Measurements from ENCODE around the gene SIL1.
"Not testable (repeated sequence)": the region's sequence is repeated elsewhere in the genome, so short reads cannot be mapped to it uniquely, and the experiment has no call there.

Gene SIL1

GRCh38 chr5:139140591-139141071 lies 57.5 kb downstream of the SIL1 start:
- no peak for DNase-seq
- ATAC-seq = no peak

- peak; percentile 57 for ATAC-seq
- DNase-seq = no peak
These were observed 59.4 kb downstream of the SIL1 start for GRCh38 chr5:139138809-139139208.

- no peak for ATAC-seq
These were observed 60.1 kb downstream of the SIL1 start for GRCh38 chr5:139138109-139138508.

GRCh38 chr5:139137697-139138096 lies 60.5 kb downstream of the SIL1 start:
- DNase-seq (no peak), ATAC-seq (no peak)

More at GRCh38 chr5:139138109-139138508, 60.1 kb downstream of the SIL1 start:
- no peak for DNase-seq

- DNase-seq = no peak
- no peak for ATAC-seq
These were observed 63.3 kb downstream of the SIL1 start for GRCh38 chr5:139134906-139135305.

- no peak for ATAC-seq
- DNase-seq = no peak
These were observed 64.9 kb downstream of the SIL1 start for GRCh38 chr5:139133282-139133681.

GRCh38 chr5:139132515-139132914 lies 65.7 kb downstream of the SIL1 start:
- ATAC-seq (no peak), DNase-seq (no peak)

- ATAC-seq (no peak), DNase-seq (no peak)
These were observed 66.2 kb downstream of the SIL1 start for GRCh38 chr5:139131921-139132432.

GRCh38 chr5:139131465-139131864 lies 66.7 kb downstream of the SIL1 start:
- DNase-seq (no peak), ATAC-seq (no peak)

GRCh38 chr5:139131062-139131461 lies 67.1 kb downstream of the SIL1 start:
- DNase-seq = no peak
- ATAC-seq = no peak

GRCh38 chr5:139130214-139130613 lies 68.0 kb downstream of the SIL1 start:
- ATAC-seq = no peak

GRCh38 chr5:139126711-139127111 lies 71.5 kb downstream of the SIL1 start:
- ATAC-seq = no peak
- no peak for DNase-seq

More at GRCh38 chr5:139130214-139130613, 68.0 kb downstream of the SIL1 start:
- DNase-seq = no peak

GRCh38 chr5:139125991-139126390 lies 72.2 kb downstream of the SIL1 start:
- DNase-seq (no peak), ATAC-seq (no peak)

GRCh38 chr5:139124774-139125520 lies 73.2 kb downstream of the SIL1 start:
- no peak for ATAC-seq
- DNase-seq = no peak

- ATAC-seq (no peak), DNase-seq (no peak)
These were observed 77.0 kb downstream of the SIL1 start for GRCh38 chr5:139121120-139121519.

GRCh38 chr5:139120521-139120920 lies 77.6 kb downstream of the SIL1 start:
- DNase-seq (no peak), ATAC-seq (no peak)

- ATAC-seq (no peak), DNase-seq (no peak)
These were observed 79.4 kb downstream of the SIL1 start for GRCh38 chr5:139118804-139119203.

- no peak for ATAC-seq
- no peak for DNase-seq
These were observed 80.8 kb downstream of the SIL1 start for GRCh38 chr5:139117342-139117884.

GRCh38 chr5:139116100-139116655 lies 82.0 kb downstream of the SIL1 start:
- ATAC-seq (no peak), DNase-seq (no peak)

GRCh38 chr5:139113892-139114291 lies 84.3 kb downstream of the SIL1 start:
- no peak for ATAC-seq
- DNase-seq = no peak

GRCh38 chr5:139112362-139112761 lies 85.8 kb downstream of the SIL1 start:
- not testable (repeated sequence) for DNase-seq, ATAC-seq

GRCh38 chr5:139110526-139111168 lies 87.5 kb downstream of the SIL1 start:
- DNase-seq = no peak
- no peak for ATAC-seq
